ENCODE results near the gene PDP2.

PDP2 gene

DNA sequence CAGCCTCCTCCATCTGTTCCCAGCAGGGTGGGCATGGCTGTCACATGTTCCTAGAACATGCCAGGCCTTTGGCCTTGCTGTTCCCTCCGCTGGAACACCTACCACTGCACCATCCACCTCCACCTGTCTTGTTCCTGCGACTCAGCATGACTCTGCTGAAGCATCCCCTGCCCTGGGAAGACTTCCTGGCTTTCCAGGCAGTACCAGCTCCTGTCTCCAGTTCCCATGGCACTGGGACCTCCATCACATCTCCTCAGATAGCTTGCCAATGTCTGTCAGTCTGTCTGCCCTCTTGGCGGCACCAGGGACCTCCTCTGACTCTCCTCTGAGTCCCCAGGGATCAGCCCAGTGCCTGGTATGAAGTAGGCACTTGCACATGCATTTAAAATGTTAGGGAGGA, 15.7 kb downstream of the PDP2 start:
- TF ChIP-seq SIN3A (IDR thresholded peaks at IDR 0.05; ENCODE audit: borderline replicate concordance, insufficient read depth, low read length) = no peak
- TF ChIP-seq FOXP2 (optimal IDR thresholded peaks at IDR 0.05; ENCODE audit: borderline replicate concordance, extremely low read depth, extremely low read length, insufficient read depth) = no peak
- TF ChIP-seq, protein P1, sequence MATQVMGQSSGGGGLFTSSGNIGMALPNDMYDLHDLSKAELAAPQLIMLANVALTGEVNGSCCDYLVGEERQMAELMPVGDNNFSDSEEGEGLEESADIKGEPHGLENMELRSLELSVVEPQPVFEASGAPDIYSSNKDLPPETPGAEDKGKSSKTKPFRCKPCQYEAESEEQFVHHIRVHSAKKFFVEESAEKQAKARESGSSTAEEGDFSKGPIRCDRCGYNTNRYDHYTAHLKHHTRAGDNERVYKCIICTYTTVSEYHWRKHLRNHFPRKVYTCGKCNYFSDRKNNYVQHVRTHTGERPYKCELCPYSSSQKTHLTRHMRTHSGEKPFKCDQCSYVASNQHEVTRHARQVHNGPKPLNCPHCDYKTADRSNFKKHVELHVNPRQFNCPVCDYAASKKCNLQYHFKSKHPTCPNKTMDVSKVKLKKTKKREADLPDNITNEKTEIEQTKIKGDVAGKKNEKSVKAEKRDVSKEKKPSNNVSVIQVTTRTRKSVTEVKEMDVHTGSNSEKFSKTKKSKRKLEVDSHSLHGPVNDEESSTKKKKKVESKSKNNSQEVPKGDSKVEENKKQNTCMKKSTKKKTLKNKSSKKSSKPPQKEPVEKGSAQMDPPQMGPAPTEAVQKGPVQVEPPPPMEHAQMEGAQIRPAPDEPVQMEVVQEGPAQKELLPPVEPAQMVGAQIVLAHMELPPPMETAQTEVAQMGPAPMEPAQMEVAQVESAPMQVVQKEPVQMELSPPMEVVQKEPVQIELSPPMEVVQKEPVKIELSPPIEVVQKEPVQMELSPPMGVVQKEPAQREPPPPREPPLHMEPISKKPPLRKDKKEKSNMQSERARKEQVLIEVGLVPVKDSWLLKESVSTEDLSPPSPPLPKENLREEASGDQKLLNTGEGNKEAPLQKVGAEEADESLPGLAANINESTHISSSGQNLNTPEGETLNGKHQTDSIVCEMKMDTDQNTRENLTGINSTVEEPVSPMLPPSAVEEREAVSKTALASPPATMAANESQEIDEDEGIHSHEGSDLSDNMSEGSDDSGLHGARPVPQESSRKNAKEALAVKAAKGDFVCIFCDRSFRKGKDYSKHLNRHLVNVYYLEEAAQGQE (IDR thresholded peaks at IDR 0.05; ENCODE audit: insufficient read depth in 1 of 2, low read depth in 2 of 2, low read length in 2 of 2) = no peak
- TF ChIP-seq TAF1 (IDR thresholded peaks at IDR 0.05; ENCODE audit: borderline replicate concordance, insufficient read depth, low read length) = no peak

DNA sequence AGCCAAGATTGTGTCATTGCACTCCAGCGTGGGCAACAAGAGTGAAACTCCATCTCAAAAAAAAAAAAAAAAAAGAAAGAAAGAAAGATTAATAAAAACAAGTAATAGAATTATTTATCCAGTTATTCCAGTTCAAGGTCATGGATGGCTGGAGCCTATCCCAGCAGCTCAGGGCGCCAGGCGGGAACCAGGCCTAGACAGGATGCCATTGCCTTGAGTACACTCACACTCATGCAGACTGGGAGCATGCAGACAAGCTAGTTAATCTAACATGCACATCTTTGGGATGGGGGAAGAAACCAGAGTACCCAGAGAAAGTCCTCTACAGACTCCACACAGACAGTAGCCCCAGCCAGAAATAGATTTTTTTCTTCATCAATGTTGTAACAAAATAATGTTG, 17.9 kb downstream of the PDP2 start:
- TF ChIP-seq POLR2AphosphoS5 (IDR thresholded peaks at IDR 0.05; ENCODE audit: low read depth, low read length) = no peak
- TF ChIP-seq TAF1 (IDR thresholded peaks at IDR 0.05; ENCODE audit: borderline replicate concordance, insufficient read depth, low read length) = no peak
- TF ChIP-seq, protein P1 (IDR thresholded peaks at IDR 0.05; ENCODE audit: insufficient read depth in 1 of 2, low read depth in 2 of 2, low read length in 2 of 2) = no peak
- no peak for TF ChIP-seq FOXP2 (optimal IDR thresholded peaks at IDR 0.05; ENCODE audit: borderline replicate concordance, extremely low read depth, extremely low read length, insufficient read depth)
- no peak for TF ChIP-seq SIN3A (IDR thresholded peaks at IDR 0.05; ENCODE audit: borderline replicate concordance, insufficient read depth, low read length)

- TF ChIP-seq POLR2AphosphoS5 (IDR thresholded peaks at IDR 0.05; ENCODE audit: low read depth, low read length) = no peak
- TF ChIP-seq, protein P1 (IDR thresholded peaks at IDR 0.05; ENCODE audit: insufficient read depth in 1 of 2, low read depth in 2 of 2, low read length in 2 of 2) = no peak
- TF ChIP-seq TAF1 (IDR thresholded peaks at IDR 0.05; ENCODE audit: borderline replicate concordance, insufficient read depth, low read length) = no peak
These were observed 18.6 kb downstream of the PDP2 start for GRCh38 chr16:66898933-66899309.

GRCh38 chr16:66899310-66899944, 19.1 kb downstream of the PDP2 start:
- TF ChIP-seq TAF1 (IDR thresholded peaks at IDR 0.05; ENCODE audit: borderline replicate concordance, insufficient read depth, low read length) (no peak), FOXP2 (optimal IDR thresholded peaks at IDR 0.05; ENCODE audit: borderline replicate concordance, extremely low read depth, extremely low read length, insufficient read depth) (no peak), SIN3A (IDR thresholded peaks at IDR 0.05; ENCODE audit: borderline replicate concordance, insufficient read depth, low read length) (no peak), POLR2AphosphoS5 (IDR thresholded peaks at IDR 0.05; ENCODE audit: low read depth, low read length) (no peak)
- TF ChIP-seq, protein P1 (IDR thresholded peaks at IDR 0.05; ENCODE audit: insufficient read depth in 1 of 2, low read depth in 2 of 2, low read length in 2 of 2) = no peak

Data from PFSK-1 (cell line).